Endothelial cell of umbilical vein (primary cell): ENCODE data around the gene NQO2. TPM values are rescaled to one million over a fixed set of nuclear protein-coding genes. Genes with fewer than 3 reads are reported as not detected.
"Not testable (repeated sequence)": the region's sequence is repeated elsewhere in the genome, so short reads cannot be mapped to it uniquely, and the experiment has no call there.

Experiments used
- BruUV-seq: library from RNA; stranded (reverse); fragments of 400-500 nt; replicated peaks from 2 replicates; lab custom pipeline; 2021; lab: Mats Ljungman, UMichigan
- CTCF ChIA-PET: fragments of 300-600, 350-600 bp; sonication (Branson Sonifier 250); formaldehyde crosslinking; loops from one replicate; lab custom pipeline; 2021; ENCODE audit warnings: antibody characterized with exemption, inconsistent platforms; lab: Charles Lee
- POLR2A ChIA-PET: fragments of 300-600, 350-600 bp; sonication (Branson Sonifier 250); formaldehyde crosslinking; loops from one replicate; lab custom pipeline; 2021; ENCODE audit warnings: antibody characterized with exemption, inconsistent platforms; lab: Charles Lee
- DNase-seq: peaks from one replicate; pipeline ENCODE4 v3.0.0-alpha.2; 2011; ENCODE audit warnings: low read depth, low spot score
- FAIRE-seq: peaks from 2 replicates; lab custom pipeline; 2011; peaks lifted over from hg19 to GRCh38; lab: Jason Lieb, UNC
- H2AFZ ChIP-seq: 2 replicates; pipeline ENCODE4 v1.6.0; 2012; ENCODE audit warnings: low read depth, low read length, control low read depth, inconsistent platforms
- H3K27ac ChIP-seq: 2 replicates; pipeline ENCODE4 v1.5.1; 2011; ENCODE audit warnings: low read depth, mild to moderate bottlenecking, control low read depth, low read length, moderate library complexity; ENCODE audit not compliant: insufficient read depth
- H3K27me3 ChIP-seq, 2 experiments: 2 replicates each; pipeline versions ENCODE4 v1.6.0 to v1.6.1; 2011; ENCODE audit warnings: low read length in 2 of 2, mixed read lengths in 1 of 2; ENCODE audit not compliant: control insufficient read depth in 2 of 2, insufficient read depth in 2 of 2
- H3K36me3 ChIP-seq, 2 experiments: 2 replicates in 1 of 2; 3 replicates in 1 of 2; pipeline ENCODE4 v1.5.1; 2011; ENCODE audit warnings: low read length in 2 of 2, mild to moderate bottlenecking in 1 of 2, moderate library complexity in 1 of 2; ENCODE audit not compliant: control insufficient read depth in 2 of 2, insufficient read depth in 2 of 2; ENCODE audit errors: extremely low read depth in 1 of 2
- H3K4me1 ChIP-seq: 3 replicates; pipeline ENCODE4 v1.5.1; 2011; ENCODE audit warnings: mild to moderate bottlenecking, low read length; ENCODE audit not compliant: control insufficient read depth, insufficient read depth; ENCODE audit errors: extremely low read depth
- H3K4me2 ChIP-seq: 2 replicates; pipeline ENCODE4 v1.6.1; 2011; ENCODE audit warnings: low read length, control low read depth, mixed read lengths; ENCODE audit not compliant: insufficient read depth
- H3K4me3 ChIP-seq, 3 experiments: fragments of 200-600 bp in 1 of 3; sonication (generic), shearing (Covaris generic) in 1 of 3; replicated peaks in 1 of 3; 2 replicates each; pipeline ENCODE4 v1.5.1; 2011 to 2016; ENCODE audit warnings: control low read depth in 3 of 3, low read length in 3 of 3, mild to moderate bottlenecking in 2 of 3, inconsistent platforms in 1 of 3, low read depth in 1 of 3, moderate library complexity in 1 of 3; ENCODE audit not compliant: insufficient read depth in 1 of 3
- H3K79me2 ChIP-seq: 2 replicates; pipeline ENCODE4 v1.6.0; 2012; ENCODE audit warnings: low read length, inconsistent platforms; ENCODE audit not compliant: control insufficient read depth, insufficient read depth
- H3K9ac ChIP-seq: replicated peaks from 2 replicates; pipeline ENCODE3; 2011; ENCODE audit warnings: low read length, control low read depth; ENCODE audit not compliant: insufficient read depth; ENCODE audit errors: extremely low read depth
- H3K9me1 ChIP-seq: replicated peaks from 3 replicates; pipeline ENCODE4 v1.6.0; 2011; ENCODE audit warnings: mild to moderate bottlenecking, low read length; ENCODE audit not compliant: control insufficient read depth, insufficient read depth; ENCODE audit errors: extremely low read depth
- H3K9me3 ChIP-seq: replicated peaks from 2 replicates; pipeline ENCODE4 v1.5.1; 2012; ENCODE audit warnings: low read length, inconsistent platforms; ENCODE audit not compliant: control insufficient read depth, insufficient read depth
- H4K20me1 ChIP-seq: replicated peaks from 2 replicates; pipeline ENCODE3; 2011; ENCODE audit warnings: mild to moderate bottlenecking, low read length; ENCODE audit not compliant: control insufficient read depth, insufficient read depth; ENCODE audit errors: extremely low read depth
- JUN ChIP-seq: IDR thresholded peaks from 2 replicates; pipeline ENCODE4 v1.6.1; 2011; ENCODE audit warnings: borderline replicate concordance, low read depth; ENCODE audit not compliant: insufficient read length, insufficient read depth
- POLR2AphosphoS5 ChIP-seq: IDR thresholded peaks from 2 replicates; pipeline ENCODE4 v1.6.1; 2012; ENCODE audit warnings: low read depth, mild to moderate bottlenecking, control low read depth, low read length, moderate library complexity; ENCODE audit not compliant: insufficient read depth
- dilution Hi-C: fragments of 300-500 bp; cut with MboI; formaldehyde crosslinking; loops from one replicate; pipeline ENCODE4 v1.15.0; 2019; ENCODE audit warnings: low sequenced_read_pairs; ENCODE audit not compliant: extremely low pct_ligation_motif_present
- intact Hi-C: fragments of 100-400 bp; cut with micrococcal nuclease; formaldehyde crosslinking; loops from one replicate; pipeline ENCODE4 v1.10.0; 2022
- polyA plus RNA-seq, 4 experiments: library from polyadenylated mRNA; depleted of rRNA in 3 of 4; stranded (reverse) in 3 of 4; unstranded in 1 of 4; fragments of >200 nt; gene quantifications; 2 replicates each; pipeline versions ENCODE4 v1.2.1 to v1.2.3, GENCODE V29; 2011 to 2012; ENCODE audit warnings: missing spikeins in 1 of 4
- total RNA-seq: library from RNA; stranded (reverse); gene quantifications from 2 replicates; pipeline ENCODE4 v1.2.3, GENCODE V29; 2021

Gene NQO2
- total and polyA plus RNA-seq, 2 donors (not counting 3 experiments of a cell fraction or from before 2014, with no cell fraction given), result 27.6 to 48.0 TPM

GRCh38 chr6:2971420-2972218 lies 28.1 kb upstream of the NQO2 start, which contains the start of gene SERPINB6:
TSS of gene SERPINB6 (minus strand) at chr6:2971567. CDS start at chr6:2959332, 12,235 bp downstream.
- no peaks in the 10 kb centered on the region for H3K36me3 ChIP-seq
- peak within 1 kb of the TSS; percentile 60 for H3K9ac ChIP-seq
- peaks cover 15% of the 10 kb centered on the region for H3K79me2 ChIP-seq
- TSS peak; percentile 11 for BruUV-seq
- peak within 1 kb of the TSS; percentile 60 for H2AFZ ChIP-seq
- intact Hi-C loops (loop anchor here (1.0 kb wide), 2 partner anchors 10 to 17 kb away; no protein-coding TSS in a partner anchor), dilution Hi-C loops (no loop called here)
- H4K20me1 ChIP-seq, result no peaks in the 10 kb centered on the region
- ChIA-PET CTCF (interaction anchor here (0.6 to 1.5 kb wide), 9 partner anchors 8 to 206 kb away, joined by 3 to 14 read pairs (median 3); partner anchors contain the start of genes NQO2 and WRNIP1), POLR2A (interaction anchor here (0.6 to 0.8 kb wide), 2 partner anchors 17 to 1050 kb away, joined by 5 to 7 read pairs; no protein-coding TSS in a partner anchor)
- H3K27me3 ChIP-seq, result no peaks in the 10 kb centered on the region
- peak within 1 kb of the TSS; percentile 51 for H3K27ac ChIP-seq
- H3K9me3 ChIP-seq, result no peaks in the 10 kb centered on the region
- H3K4me1 ChIP-seq, result peaks cover 8% of the 10 kb centered on the region
- TF ChIP-seq JUN (no peak), POLR2AphosphoS5 (peak; percentile 28)
- H3K9me1 ChIP-seq, result no peaks in the 10 kb centered on the region
- FAIRE-seq (peak; percentile 43), DNase-seq (peak; percentile 76)
- peak within 1 kb of the TSS; percentile 78 for H3K4me2 ChIP-seq
- peak within 1 kb of the TSS; percentile 15 to 58 (median 54) for H3K4me3 ChIP-seq

- BruUV-seq, H3K36me3 ChIP-seq, dilution Hi-C loops, H3K9me3 ChIP-seq, FAIRE-seq, POLR2A ChIA-PET, H4K20me1 ChIP-seq, intact Hi-C loops, H3K27ac ChIP-seq, H3K9me1 ChIP-seq, DNase-seq, H3K27me3 ChIP-seq, H3K4me3 ChIP-seq, H3K9ac ChIP-seq: not testable (repeated sequence)
- H3K79me2 ChIP-seq, result peaks cover 15% of the 10 kb centered on the region
- peak overlapping the region; percentile 45 for H3K4me2 ChIP-seq
- peak overlapping the region; percentile 11 for H2AFZ ChIP-seq
- CTCF ChIA-PET, result interaction anchor here (0.6 to 1.5 kb wide), 6 partner anchors 14 to 188 kb away, joined by 3 to 14 read pairs (median 4); partner anchors contain the start of gene NQO2
- peaks cover 14% of the 10 kb centered on the region for H3K4me1 ChIP-seq
Measured at GRCh38 chr6:2972219-2972487, 27.5 kb upstream of the NQO2 start.

GRCh38 chr6:2972685-2973084 lies 27.0 kb upstream of the NQO2 start:
- H3K4me2 ChIP-seq, H2AFZ ChIP-seq, H3K4me3 ChIP-seq, FAIRE-seq, POLR2A ChIA-PET, H3K27me3 ChIP-seq, H3K9ac ChIP-seq, H3K9me3 ChIP-seq, H4K20me1 ChIP-seq, BruUV-seq, H3K9me1 ChIP-seq, dilution Hi-C loops, H3K27ac ChIP-seq, H3K36me3 ChIP-seq, DNase-seq, intact Hi-C loops: not testable (repeated sequence)
- Histone ChIP-seq H3K79me2 (peaks cover 14% of the 10 kb centered on the region), H3K4me1 (peaks cover 14% of the 10 kb centered on the region)
- CTCF ChIA-PET, result interaction anchor here (0.6 to 1.3 kb wide), 2 partner anchors 15 to 16 kb away, joined by 3 to 11 read pairs; no protein-coding TSS in a partner anchor
